Measurements from ENCODE around the gene SDSL.

SDSL gene

DNA sequence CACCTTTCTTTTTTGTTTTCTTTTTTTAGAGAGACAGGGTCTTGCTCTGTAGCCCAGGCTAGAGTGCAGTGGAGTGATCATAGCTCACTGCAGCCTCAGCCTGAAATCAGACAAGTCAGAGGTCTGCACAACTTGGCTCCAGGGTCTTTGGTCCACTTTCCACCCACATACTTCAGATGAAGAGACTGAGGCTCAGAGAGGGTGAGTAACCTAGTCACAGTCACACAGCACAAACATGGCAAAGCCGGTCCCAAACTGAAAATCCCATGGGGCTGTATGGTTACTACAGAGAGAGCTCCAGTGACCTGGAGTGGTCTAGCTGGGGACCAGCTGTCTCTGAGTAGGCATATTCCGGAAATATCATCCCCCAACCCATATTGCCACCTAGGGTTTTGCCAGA is 30.3 kb downstream of the SDSL start:
- no peak for DNase-seq

DNA sequence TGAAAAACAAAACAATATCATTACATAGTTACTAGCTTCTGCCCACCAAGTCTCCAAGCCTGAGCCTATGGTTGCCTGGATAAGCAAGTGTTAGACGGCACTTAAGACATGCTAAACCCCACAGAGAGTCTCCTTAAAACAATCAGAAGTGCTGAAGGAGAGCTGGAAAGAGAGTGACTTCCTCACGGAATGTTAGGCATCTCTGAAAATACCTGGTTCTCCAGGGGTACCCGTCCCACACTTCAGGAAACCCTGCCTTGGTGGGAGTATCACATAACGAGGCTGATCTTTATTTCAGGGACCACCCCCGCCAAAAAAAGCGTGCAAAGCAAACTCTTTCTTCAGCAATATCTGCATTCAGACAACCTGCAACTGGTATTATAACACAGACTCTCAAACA is 31.1 kb downstream of the SDSL start:
- DNase-seq: no peak

DNA sequence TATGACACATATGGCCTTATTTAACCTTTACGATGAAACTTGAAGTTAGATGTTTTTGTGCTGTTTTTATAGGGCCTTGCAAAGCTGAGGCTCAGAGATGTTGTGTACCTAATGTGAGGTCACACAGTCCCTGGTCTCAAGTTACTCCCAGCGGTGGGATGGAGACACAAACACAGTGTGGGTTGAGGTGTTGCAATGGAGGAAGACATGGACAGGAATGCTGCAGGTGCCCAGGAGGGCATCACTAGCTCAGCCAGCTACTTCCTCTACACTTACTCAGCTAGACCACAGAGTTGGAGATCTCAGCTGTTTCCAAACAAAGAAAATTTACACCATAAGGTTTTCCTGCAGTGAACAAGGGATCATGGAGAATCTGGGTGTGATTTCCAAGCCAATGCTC is 34.0 kb downstream of the SDSL start:
- DNase-seq: no peak

DNA sequence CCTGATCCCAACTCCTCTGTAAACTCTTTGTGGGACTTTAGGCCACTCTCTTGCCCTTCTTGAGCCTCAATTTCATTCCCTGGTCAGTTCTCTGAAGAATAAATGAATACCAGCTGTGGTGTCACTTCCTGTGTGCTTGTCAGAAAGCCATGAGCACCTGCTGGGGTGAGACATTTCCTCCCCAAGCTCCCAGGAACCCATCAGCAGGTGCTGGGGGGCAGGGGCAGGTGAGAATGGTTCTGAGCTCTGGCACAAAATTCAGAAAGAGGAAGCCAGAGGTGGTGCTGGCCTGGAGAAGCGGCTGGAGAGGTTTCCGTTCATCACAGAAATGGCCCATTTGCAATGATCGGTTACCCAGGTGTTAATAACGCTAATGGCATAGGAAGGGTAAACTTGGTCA is 34.6 kb downstream of the SDSL start:
- DNase-seq: no peak

DNA sequence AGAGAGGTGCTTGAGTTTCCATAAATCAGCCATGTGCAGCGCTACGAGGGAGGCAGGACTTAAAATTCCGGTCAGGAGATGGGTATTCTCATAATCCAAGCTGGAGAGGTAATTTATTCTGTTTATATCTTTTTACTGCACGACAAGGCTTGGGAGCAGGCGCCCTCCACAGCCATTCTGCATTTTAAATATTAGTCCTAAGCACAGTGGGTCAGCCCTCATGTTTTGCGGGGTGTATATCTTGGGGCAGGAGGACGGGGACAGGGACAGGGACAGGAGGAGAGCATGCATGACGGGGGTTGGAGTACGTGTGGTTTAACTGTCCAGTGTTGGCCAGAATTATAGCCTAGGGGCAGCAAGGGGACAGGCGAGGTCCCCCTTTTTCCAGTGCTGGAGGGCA is 35.0 kb downstream of the SDSL start:
- no peak for DNase-seq

DNA sequence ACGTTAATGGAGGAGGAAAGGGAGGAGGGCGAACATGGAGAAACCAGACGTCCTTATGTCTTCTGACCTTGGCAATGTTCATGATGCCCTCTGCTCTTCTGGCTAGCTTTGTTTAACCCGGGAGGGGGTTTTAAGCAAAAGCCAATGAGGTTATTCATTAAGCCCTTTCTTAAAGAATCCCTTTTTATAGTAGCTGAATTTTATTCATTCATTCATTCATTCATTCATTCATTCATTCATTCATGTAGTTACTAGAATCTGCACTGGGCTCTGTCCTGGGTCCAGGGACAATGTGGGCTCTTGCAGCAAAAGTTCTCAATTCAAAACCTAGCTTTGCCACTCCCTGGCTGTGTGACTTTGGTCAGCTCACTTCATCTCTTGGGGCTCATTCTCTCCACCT is 35.5 kb downstream of the SDSL start:
- DNase-seq: no peak

DNA sequence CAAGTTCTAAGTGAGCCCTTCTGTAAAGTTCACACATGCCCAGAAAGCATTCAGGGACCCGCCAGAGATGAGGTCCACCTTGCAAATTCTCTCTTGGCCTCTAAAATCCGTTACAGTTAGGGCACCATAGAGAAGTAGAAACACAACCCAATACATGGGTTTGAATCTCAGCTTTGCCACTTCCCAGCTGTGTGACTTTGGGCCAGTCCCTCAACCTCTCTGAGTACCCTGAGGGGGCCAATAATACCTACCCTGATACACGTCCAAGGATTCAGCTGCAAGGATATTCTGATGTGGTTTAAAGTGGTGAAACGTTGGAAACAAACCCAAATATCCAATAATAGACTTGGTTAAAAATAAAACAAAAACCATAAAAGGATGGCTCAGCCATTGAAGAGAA is 37.8 kb downstream of the SDSL start:
- no peak for DNase-seq

DNA sequence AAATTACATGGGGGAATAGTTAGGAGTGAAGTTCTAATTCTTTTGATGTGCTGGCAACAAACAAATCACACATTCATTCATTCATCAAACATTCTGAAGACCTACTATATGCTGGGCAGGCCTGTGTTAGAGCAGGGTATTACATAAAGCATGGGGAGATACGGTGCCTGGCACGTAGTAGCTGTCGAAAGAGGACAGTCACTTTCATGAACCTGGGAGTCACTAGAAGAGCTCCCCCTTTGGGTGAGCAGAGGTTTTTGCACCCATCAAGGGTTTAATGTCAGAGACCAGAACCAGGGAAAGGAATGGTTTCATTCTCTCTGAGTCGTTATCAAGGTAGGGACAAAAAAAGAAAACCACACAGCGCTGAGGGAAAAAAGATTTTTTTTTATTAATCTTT is 39.5 kb downstream of the SDSL start:
- peak in 1 of 2 experiments; percentile 12 for DNase-seq

DNA sequence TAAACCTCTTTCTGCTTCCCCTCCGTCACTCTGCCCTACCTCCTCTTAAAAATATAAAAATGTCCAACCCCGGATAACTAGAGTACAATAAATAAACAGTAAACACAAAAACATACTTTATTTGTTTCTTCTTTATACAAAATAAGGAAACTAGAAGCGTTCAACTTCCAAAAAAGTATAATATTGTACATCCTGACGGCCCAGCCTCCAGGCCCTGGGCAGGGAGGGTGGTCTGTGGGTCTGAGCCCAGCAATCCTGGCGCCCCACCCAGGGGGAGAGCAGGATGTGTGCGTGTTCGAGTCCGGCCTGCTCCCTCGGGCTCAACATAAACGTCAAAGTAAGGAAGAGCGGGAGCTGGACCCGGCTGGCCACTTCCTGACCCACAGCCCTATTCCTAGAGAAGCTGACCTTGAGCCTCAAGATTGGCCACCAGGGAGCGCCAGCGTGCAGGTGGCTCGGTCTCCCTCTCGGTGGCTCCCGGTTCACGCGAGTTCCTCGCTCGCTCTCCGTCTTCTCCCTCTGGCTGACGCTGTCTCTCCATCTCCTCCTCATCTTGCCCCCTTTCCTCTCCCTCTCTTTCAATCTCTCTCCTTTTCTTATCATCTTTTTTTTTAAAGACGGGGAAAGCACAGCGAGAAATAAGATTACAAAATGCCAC is 40.1 kb downstream of the SDSL start:
- DNase-seq: peak; percentile 4 to 6

DNA sequence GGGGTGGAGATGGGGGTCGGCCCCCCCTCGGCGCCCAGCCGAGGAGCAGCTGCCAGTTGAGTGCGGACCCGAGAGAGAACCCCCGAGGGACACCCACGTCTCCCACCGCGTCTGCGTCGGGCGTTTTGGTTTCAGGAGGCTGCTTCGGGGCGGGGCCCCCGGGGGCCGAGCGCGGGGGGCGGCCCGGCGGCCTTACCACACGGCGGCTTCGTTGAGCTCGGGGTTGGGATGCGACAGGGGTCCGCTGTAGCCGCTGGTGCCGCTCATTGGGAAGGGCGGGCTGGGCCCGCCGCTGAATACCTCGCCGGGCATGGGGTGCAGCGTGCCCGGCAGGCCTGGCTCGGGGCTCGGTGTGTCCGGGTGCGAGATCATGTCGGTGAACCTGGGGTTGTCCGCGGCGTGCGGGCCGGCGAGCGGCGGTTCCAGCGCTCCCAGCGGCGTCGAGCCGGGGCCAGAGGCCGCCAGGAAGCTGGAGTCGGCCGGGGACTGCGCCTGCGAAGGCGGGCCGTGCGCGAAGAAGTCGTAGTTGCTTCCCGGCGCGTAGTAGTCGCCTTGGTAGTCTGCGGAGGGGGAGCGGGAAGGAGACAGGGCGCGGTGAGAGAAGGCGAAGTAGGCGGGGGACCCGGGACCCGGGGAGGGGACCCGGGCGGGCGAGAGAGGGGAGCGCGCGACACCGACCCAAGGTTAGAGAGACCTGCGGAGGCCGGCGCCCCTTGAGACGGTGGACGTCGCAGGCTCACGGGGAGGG is 41.0 kb downstream of the SDSL start:
- no peak for DNase-seq

DNA sequence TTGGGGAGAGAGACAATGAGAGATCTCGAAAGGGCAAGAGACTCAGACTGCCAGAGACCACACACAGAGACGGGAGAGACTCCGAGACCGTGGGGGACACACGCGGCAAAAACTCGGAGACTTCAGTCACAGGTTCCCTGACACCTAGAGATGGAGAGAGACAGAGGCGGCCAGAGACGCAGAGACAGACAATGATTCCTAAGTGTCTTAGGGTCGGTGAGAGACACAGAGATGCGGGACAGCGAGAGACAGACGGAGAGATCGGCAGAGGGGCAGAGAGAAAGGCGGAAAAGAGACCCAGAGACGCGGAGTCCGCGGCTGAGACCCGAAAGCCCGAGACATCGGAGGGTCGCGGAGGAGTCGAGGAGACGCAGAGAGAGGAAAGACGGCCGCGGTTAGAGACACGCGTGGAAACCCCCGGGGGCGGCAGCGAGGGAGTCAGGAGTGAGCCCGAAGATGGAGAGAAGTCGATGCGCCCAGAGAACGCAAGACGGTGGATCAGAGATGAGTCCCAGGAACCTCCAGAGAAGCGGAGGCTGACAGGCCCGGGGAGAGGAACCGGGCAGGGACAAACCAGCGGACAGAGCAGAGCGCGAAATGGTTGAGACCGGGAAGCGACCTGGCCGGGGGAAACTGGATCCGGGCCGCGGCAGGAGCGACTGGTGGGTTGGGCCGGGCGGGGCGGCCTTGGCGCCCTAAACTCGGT is 41.7 kb downstream of the SDSL start:
- no peak for DNase-seq

DNA sequence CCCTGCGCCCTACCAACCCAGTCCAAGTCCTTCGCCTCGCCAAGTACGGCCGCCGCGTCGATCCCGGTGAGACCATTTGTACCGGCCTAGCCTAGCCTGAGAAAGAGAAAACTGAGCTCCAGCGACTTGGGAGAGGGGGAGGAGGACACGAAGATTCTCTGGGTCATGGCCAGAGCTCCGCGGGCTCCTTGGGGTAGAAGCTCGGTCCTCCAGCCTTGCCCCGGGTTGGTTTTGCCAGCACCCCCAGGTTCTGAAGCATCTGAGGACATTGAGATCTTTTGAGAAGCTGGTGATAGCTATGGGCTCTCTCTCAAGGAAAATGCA is 42.2 kb downstream of the SDSL start:
- no peak for DNase-seq

DNA sequence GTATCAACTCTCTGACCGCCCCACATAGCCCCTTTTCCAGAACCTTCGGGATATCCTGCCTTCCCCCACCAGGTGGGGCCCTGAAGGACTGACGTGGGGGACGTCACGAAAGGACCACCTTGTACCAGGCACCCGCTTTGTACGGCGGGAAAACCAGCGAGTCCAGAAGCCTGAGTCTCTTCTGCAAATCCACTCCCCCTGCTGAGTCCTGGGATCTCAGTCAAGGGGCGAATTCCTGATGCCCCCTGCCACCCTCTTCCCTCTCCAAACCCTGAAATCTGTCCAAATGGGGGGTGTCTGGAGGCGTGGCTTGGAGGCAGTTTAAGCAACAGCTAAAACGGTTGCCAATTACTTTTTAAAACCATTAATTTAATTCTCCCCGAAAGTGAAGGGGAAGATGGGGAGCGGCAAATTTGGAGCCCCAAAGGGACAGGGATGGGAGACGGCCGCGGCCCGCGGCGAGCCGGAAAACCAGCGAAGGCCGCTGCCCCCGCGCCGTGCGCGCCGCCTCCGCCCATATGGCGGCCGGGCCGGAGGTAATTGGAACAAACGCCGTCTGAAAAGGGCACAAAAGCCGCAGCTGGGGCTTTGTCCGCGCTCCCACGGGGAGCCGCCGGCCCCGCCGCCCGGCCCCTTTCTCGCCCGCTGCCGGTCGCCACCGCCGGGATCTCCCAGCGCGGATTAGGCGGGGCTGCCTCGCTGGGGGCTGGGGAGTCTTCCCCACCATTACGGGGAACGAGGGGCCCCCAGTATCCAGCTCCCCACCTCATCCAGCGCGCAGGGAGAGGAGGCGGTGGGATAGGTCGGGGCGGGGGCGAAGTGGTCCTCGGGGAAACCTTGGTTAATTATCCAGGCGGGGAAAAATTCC is 42.9 kb downstream of the SDSL start:
- DNase-seq: no peak

DNA sequence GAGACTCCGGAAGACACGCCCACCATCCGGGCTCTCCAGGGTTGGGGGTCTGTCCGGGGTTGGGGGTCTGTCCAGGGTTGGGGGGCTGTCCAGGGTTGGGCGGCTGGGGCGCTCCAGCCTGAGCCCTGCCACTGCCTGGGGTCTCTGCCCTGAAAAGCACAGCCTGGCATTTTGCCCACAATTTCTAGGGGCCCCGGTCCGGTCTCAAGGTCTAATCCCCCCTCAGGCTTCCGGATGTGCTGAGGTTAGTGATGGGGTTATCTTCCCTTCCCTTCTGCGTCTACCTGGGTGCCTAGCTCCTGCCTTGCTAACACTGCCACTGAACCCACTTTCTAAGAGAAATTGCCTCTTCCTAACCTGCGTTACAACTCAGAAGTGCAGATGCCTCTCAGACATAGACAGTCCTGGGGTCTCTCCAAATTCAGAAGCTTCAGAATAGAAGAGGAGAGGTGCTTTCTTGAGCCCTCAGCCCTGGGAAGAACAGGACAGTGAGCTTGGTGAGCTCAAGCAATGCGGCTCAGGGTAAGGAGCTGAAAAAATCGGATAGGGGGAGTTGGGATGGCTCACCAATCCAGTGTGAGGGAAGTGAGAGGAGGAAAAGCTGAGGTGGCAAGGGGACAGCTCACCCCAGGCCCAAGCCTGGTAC is 43.8 kb downstream of the SDSL start:
- no peak for DNase-seq

DNA sequence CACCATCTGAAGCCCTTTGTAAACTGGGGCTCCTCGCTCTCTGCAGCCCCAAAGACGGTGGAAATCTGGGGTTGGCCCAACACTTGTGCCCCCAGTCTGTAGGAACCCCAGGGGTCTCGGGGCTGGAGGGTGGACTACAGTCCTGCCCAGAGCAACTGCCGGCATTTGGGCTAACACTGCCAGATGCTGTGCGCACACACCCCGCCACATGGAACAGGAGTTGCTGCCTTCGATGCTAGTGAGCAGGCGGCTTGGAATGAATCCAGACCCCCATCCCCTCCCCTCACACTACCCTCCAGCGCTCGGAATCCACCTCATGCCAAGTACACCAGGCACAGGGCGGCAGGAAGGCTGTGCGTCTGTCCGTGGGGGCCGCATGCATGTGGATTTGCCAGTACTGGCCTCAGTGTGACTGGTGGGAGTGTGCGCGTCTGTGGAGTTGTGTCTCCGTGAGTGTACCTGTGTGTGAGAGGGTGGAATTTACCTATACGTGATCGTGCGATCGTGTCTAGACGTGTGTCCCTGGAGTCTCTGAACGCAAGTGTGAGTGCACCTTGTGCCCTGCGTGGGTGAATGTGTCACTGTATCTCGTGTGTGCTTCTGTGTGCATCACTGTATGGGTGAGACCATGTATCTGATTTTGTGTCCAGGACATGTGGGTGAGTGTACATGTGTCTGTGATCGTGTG is 44.4 kb downstream of the SDSL start:
- DNase-seq: no peak

DNA sequence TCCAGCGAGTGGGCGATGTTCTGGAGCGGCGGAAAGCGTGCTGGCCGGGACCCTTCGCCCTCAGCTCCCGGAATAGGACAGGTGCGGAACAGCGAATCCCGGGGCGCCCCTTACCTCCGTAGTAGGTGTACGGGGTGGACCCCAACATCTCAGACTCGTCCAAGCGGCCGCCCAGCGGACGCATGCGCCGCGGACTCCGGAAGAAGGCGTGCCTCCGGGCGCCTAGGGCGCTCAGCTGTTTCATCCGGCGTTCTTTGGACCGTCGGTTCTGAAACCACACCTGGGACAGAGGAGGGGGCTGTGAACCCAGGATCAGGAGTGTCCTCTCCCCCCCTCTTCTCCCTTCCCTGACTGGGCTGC is 44.9 kb downstream of the SDSL start:
- DNase-seq: no peak

DNA sequence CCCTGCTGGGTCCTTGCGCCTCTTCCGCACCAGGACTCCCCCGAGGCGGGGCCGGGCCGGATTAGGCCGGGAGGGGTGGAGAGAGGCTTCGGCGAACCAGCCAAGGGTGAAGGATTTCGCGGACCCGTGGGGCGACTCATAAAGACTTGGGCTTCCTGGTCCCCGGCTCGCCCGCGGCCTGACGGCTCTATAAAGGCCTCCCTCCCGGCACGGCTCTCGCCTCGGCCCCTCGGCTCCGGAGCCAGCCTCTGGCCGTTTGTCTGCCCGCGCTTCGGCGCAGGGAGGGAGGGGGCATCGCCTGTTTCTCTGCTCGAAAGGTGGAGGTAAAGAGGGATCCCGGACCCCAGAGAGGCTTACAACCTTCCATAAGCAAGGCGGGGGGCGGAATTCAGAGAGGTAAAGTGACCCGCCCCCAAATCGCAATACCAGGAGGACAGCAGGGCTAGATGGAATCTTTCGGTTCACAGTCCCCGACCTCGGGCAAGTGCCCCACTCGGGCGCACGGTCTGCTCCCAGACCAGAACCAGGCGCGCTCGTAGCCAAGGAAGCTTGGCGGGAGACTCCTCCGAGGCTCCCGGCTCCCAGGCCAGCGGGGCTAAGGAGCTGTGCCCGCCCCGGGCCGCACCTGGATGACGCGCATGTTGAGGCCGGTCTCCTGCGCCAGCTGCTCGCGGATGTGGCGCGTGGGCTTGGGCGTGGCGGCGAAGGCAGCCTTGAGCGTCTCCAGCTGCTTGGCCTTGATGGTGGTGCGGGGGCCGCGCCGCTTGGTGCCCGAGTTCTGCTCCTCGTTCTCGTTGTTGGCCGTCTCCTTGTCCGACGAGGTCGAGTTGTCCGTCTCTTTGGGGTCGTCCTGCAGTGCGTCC is 45.6 kb downstream of the SDSL start:
- DNase-seq: no peak

DNA sequence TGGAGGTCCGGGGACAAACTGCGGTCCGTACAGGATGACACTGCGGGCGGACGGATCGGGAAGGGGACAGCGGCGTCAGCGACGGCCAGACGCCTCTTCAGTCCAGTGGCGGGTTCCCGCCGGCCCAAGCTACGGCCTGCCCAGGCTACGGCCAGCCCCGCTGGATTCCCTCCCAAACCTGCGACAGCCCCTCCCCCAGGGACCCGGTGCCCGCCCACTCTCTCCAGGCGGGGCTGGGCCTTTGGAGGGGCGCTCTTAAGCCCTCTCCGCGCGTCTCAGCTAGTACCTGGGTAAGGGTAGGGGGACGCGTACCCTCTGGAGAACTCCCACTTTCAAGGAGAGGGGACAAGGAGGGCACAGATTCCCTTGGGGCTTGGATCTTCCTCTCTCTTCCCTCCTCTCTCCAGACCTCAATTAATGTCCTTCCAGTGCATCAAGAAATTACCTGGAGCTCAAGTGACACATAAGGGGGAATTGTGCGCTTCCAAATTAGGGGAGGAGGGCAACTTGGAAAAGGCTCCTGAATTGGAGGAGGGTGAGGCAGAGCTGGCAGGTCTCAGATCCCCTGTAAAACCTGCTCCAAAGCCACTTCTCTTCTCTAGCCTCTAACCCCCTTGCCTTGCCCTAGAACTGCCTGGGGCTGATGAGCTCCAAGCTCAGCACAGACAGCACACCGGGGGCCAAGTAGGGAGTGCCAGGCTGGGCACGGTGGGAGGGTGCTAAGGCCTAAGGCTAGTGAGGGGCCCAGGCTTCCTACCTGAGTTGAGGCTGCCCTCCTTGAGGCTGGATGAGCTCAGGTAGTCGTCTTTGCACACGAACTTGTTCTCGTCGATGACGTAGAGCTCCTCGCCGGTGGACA is 46.4 kb downstream of the SDSL start:
- no peak for DNase-seq

DNA sequence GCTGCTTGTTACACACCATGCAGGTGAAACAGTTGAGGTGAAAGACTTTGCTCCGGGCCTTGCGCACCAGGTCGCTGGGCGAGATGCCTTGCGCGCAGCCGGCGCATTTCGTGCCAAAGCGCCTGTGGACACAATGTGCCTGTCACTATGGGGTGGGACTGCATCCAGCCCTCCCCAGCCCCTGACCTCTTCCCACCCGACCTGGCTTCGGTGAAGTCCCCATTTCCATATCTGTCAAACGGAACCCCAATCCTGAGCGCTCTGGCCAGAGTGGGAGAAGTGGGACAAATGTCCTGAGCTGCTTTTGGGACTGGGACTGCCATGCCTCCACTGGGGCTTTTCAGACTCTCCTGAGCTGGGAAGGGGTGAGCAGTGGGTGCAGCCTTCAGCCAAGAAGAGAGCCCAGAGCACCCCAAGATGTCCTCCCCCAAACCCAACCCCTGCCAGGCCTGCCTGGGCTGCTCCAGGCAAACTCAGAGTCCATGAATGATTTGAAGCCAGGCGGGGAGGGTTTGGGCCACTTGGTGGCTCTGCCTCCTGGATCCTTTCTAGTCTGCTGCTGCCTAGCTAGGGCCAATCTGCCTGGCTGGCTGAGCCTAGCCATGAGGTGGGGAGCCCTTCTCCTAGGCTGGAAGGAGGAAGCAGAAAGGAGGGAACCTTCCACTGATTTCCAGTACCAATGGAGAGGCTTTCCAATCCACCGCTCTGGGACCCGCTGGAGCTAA is 47.2 kb downstream of the SDSL start:
- DNase-seq: no peak

Measured in AML-193 (cell line).